HUES6 (cell line): Measurements from ENCODE around the gene MGMT.

Experiments used
- H3K27ac ChIP-seq: 2 replicates; pipeline ENCODE4 v1.7.0; 2013; ENCODE audit warnings: low read depth, mild to moderate bottlenecking, low read length, inconsistent platforms
- H3K27me3 ChIP-seq: 2 replicates; pipeline ENCODE4 v1.6.1; 2013; ENCODE audit warnings: low read length; ENCODE audit not compliant: control insufficient read depth, insufficient read depth
- H3K36me3 ChIP-seq: 2 replicates; pipeline ENCODE4 v1.6.1; 2013; ENCODE audit warnings: low read length; ENCODE audit not compliant: control insufficient read depth, insufficient read depth
- H3K4me1 ChIP-seq: 2 replicates; pipeline ENCODE4 v1.6.1; 2013; ENCODE audit warnings: low read length; ENCODE audit not compliant: control insufficient read depth, insufficient read depth
- H3K4me3 ChIP-seq: 2 replicates; pipeline ENCODE4 v1.5.1; 2013; ENCODE audit warnings: low read depth, low read length
- H3K9ac ChIP-seq: one replicate; pipeline ENCODE4 v1.6.1; 2013; ENCODE audit warnings: mild to moderate bottlenecking, low read length
- H3K9me3 ChIP-seq: 2 replicates; pipeline ENCODE4 v1.6.1; 2013; ENCODE audit warnings: low read depth, low read length; ENCODE audit not compliant: control insufficient read depth, insufficient read depth

The MGMT gene

GRCh38 chr10:129570185-129570584, 103.1 kb downstream of the MGMT start:
- no peaks in the 10 kb centered on the region for H3K36me3 ChIP-seq
- H3K4me3 ChIP-seq = no peak overlapping the region
- H3K27ac ChIP-seq = no peak overlapping the region
- no peak overlapping the region for H3K9ac ChIP-seq
- no peaks in the 10 kb centered on the region for H3K4me1 ChIP-seq
- no peaks in the 10 kb centered on the region for H3K27me3 ChIP-seq
- no peaks in the 10 kb centered on the region for H3K9me3 ChIP-seq

GRCh38 chr10:129579228-129579627, 112.2 kb downstream of the MGMT start:
- peaks cover 4% of the 10 kb centered on the region; the same call in 1 of the 2 replicates for H3K4me1 ChIP-seq

GRCh38 chr10:129580010-129580409, 113.0 kb downstream of the MGMT start:
- no peaks in the 10 kb centered on the region; the same call in 1 of the 2 replicates for H3K9me3 ChIP-seq
- no peak overlapping the region for H3K9ac ChIP-seq
- H3K36me3 ChIP-seq = no peaks in the 10 kb centered on the region
- no peak overlapping the region for H3K4me3 ChIP-seq
- no peaks in the 10 kb centered on the region for H3K27me3 ChIP-seq
- no peak overlapping the region for H3K27ac ChIP-seq
- H3K4me1 ChIP-seq = peaks cover 4% of the 10 kb centered on the region; the same call in 1 of the 2 replicates

More at GRCh38 chr10:129579228-129579627, 112.2 kb downstream of the MGMT start:
- no peaks in the 10 kb centered on the region for H3K36me3 ChIP-seq
- H3K27ac ChIP-seq = no peak overlapping the region
- no peak overlapping the region for H3K4me3 ChIP-seq
- no peaks in the 10 kb centered on the region for H3K9me3 ChIP-seq
- H3K27me3 ChIP-seq = no peaks in the 10 kb centered on the region
- no peak overlapping the region for H3K9ac ChIP-seq

GRCh38 chr10:129580901-129581300, 113.9 kb downstream of the MGMT start:
- peaks cover 3% of the 10 kb centered on the region for H3K9me3 ChIP-seq
- H3K27me3 ChIP-seq = no peaks in the 10 kb centered on the region
- no peaks in the 10 kb centered on the region for H3K36me3 ChIP-seq
- H3K4me1 ChIP-seq = peaks cover 4% of the 10 kb centered on the region; the same call in 1 of the 2 replicates
- H3K9ac ChIP-seq = no peak overlapping the region
- H3K4me3 ChIP-seq = no peak overlapping the region
- H3K27ac ChIP-seq = no peak overlapping the region

GRCh38 chr10:129581827-129582411, 114.9 kb downstream of the MGMT start:
- no peak overlapping the region for H3K4me3 ChIP-seq
- peaks cover 4% of the 10 kb centered on the region; the same call in 1 of the 2 replicates for H3K4me1 ChIP-seq
- no peaks in the 10 kb centered on the region for H3K36me3 ChIP-seq
- peaks cover 12% of the 10 kb centered on the region for H3K9me3 ChIP-seq
- no peak overlapping the region for H3K27ac ChIP-seq
- no peaks in the 10 kb centered on the region for H3K27me3 ChIP-seq
- no peak overlapping the region for H3K9ac ChIP-seq

GRCh38 chr10:129583831-129584230, 116.8 kb downstream of the MGMT start:
- H3K27ac ChIP-seq = no peak overlapping the region
- no peaks in the 10 kb centered on the region for H3K27me3 ChIP-seq
- no peaks in the 10 kb centered on the region for H3K36me3 ChIP-seq
- no peak overlapping the region for H3K4me3 ChIP-seq
- no peak overlapping the region for H3K9ac ChIP-seq
- peaks cover 28% of the 10 kb centered on the region for H3K9me3 ChIP-seq
- peaks cover 4% of the 10 kb centered on the region; the same call in 1 of the 2 replicates for H3K4me1 ChIP-seq

GRCh38 chr10:129586898-129587443, 119.9 kb downstream of the MGMT start:
- no peaks in the 10 kb centered on the region for H3K27me3 ChIP-seq
- H3K4me1 ChIP-seq = no peaks in the 10 kb centered on the region
- no peak overlapping the region for H3K4me3 ChIP-seq
- H3K36me3 ChIP-seq = no peaks in the 10 kb centered on the region
- no peak overlapping the region for H3K9ac ChIP-seq
- H3K27ac ChIP-seq = no peak overlapping the region
- H3K9me3 ChIP-seq = peaks cover 32% of the 10 kb centered on the region

GRCh38 chr10:129589546-129589945, 122.5 kb downstream of the MGMT start:
- no peak overlapping the region for H3K4me3 ChIP-seq
- peaks cover 34% of the 10 kb centered on the region for H3K9me3 ChIP-seq
- H3K4me1 ChIP-seq = 0 out of 2 replicates have a peak, but pooled peaks cover 9% of the 10 kb centered on the region
- H3K9ac ChIP-seq = no peak overlapping the region
- no peaks in the 10 kb centered on the region for H3K36me3 ChIP-seq
- H3K27me3 ChIP-seq = no peaks in the 10 kb centered on the region
- H3K27ac ChIP-seq = no peak overlapping the region

- no peaks in the 10 kb centered on the region for H3K27me3 ChIP-seq
- H3K9me3 ChIP-seq = peaks cover 5% of the 10 kb centered on the region; the same call in 1 of the 2 replicates
- H3K4me3 ChIP-seq = no peak overlapping the region
- no peak overlapping the region for H3K27ac ChIP-seq
- 0 out of 2 replicates have a peak, but pooled peaks cover 9% of the 10 kb centered on the region for H3K4me1 ChIP-seq
- no peaks in the 10 kb centered on the region for H3K36me3 ChIP-seq
- no peak overlapping the region for H3K9ac ChIP-seq
These were observed 126.9 kb downstream of the MGMT start for GRCh38 chr10:129593953-129594352.

- Histone ChIP-seq H3K36me3 (no peaks in the 10 kb centered on the region), H3K9ac (no peak overlapping the region), H3K27ac (no peak overlapping the region), H3K4me3 (no peak overlapping the region), H3K27me3 (no peaks in the 10 kb centered on the region), H3K4me1 (0 out of 2 replicates have a peak, but pooled peaks cover 9% of the 10 kb centered on the region), H3K9me3 (peaks cover 2% of the 10 kb centered on the region; the same call in 1 of the 2 replicates)
These were observed 127.8 kb downstream of the MGMT start for GRCh38 chr10:129594811-129595210.

GRCh38 chr10:129598413-129598812, 131.4 kb downstream of the MGMT start:
- no peak overlapping the region for H3K27ac ChIP-seq
- no peaks in the 10 kb centered on the region for H3K9me3 ChIP-seq
- H3K4me1 ChIP-seq = 0 out of 2 replicates have a peak, but pooled peaks cover 8% of the 10 kb centered on the region
- H3K36me3 ChIP-seq = no peaks in the 10 kb centered on the region
- no peak overlapping the region for H3K4me3 ChIP-seq
- no peak overlapping the region for H3K9ac ChIP-seq
- no peaks in the 10 kb centered on the region for H3K27me3 ChIP-seq
